Neural crest cell (in vitro differentiated cells): ENCODE measurements around the gene SLC25A23. TPM values are rescaled to one million over a fixed set of nuclear protein-coding genes. Genes with fewer than 3 reads are reported as not detected.
"Not testable (repeated sequence)": the region's sequence is repeated elsewhere in the genome, so short reads cannot be mapped to it uniquely, and the experiment has no call there.

Experiments
- DNase-seq: peaks from one replicate; pipeline ENCODE4 v3.0.0; 2021; ENCODE audit warnings: low read depth, mixed read lengths, low spot score
- H3K27ac Mint-ChIP-seq: one replicate; pipeline ENCODE4 v1.8.0; 2021; ENCODE audit warnings: mild to moderate bottlenecking, mixed read lengths; ENCODE audit not compliant: unreplicated experiment
- H3K27me3 Mint-ChIP-seq: 2 replicates; pipeline ENCODE4 v1.8.0; 2021; ENCODE audit warnings: low read depth, mild to moderate bottlenecking, mixed read lengths
- H3K36me3 Mint-ChIP-seq: 2 replicates; pipeline ENCODE4 v1.8.0; 2021; ENCODE audit warnings: low read depth, mild to moderate bottlenecking, mixed read lengths
- H3K4me1 Mint-ChIP-seq: 2 replicates; pipeline ENCODE4 v1.8.0; 2021; ENCODE audit warnings: mixed read lengths
- H3K4me3 Mint-ChIP-seq: one replicate; pipeline ENCODE4 v1.8.0; 2021; ENCODE audit warnings: mild to moderate bottlenecking, mixed read lengths
- H3K9me3 Mint-ChIP-seq: 2 replicates; pipeline ENCODE4 v1.8.0; 2021; ENCODE audit warnings: mixed read lengths
- CTCF ChIP-seq: fragments of 200-600 bp; sonication (generic); conservative IDR thresholded peaks from 2 replicates; pipeline ENCODE4 v1.5.0; 2021; ENCODE audit warnings: antibody characterized with exemption, mild to moderate bottlenecking
- long read RNA-seq: library from polyadenylated mRNA; unstranded; transcript quantifications from one replicate; pipeline ENCODE4 v2.0.0, GENCODE V29; 2020
- total RNA-seq: library from RNA; stranded (reverse); gene quantifications from 2 replicates; pipeline ENCODE4 v1.2.1, GENCODE V29; 2021

The SLC25A23 gene
- total RNA-seq = 72.2 and 73.2 TPM in 2 replicates
- long read RNA-seq, partial matches to known transcripts = 0 of 3 reads
- long read RNA-seq, other reads (novel, unspliced or antisense) = 3 of 3 reads

- H3K27me3 Mint-ChIP-seq = peaks cover 29% of the 10 kb centered on the region
- peak; percentile 68 for DNase-seq
- H3K9me3 Mint-ChIP-seq = peaks cover 4% of the 10 kb centered on the region
- H3K27ac Mint-ChIP-seq = peak within 1 kb of the TSS; percentile 4
- H3K36me3 Mint-ChIP-seq = peaks cover 19% of the 10 kb centered on the region
- TF ChIP-seq CTCF = no peak
- H3K4me1 Mint-ChIP-seq = peaks cover 24% of the 10 kb centered on the region
- H3K4me3 Mint-ChIP-seq = peak within 1 kb of the TSS; percentile 93
Measured at GRCh38 chr19:6459262-6460098, at the start of gene SLC25A23. TSS of gene SLC25A23 (minus strand) at chr19:6459792. CDS start at chr19:6459628, 164 bp downstream.

- H3K27me3 Mint-ChIP-seq, DNase-seq, H3K36me3 Mint-ChIP-seq, H3K9me3 Mint-ChIP-seq, H3K4me3 Mint-ChIP-seq, H3K27ac Mint-ChIP-seq: not testable (repeated sequence)
- H3K4me1 Mint-ChIP-seq = peaks cover 16% of the 10 kb centered on the region
Measured at GRCh38 chr19:6508028-6508771, 48.6 kb upstream of the SLC25A23 start.

- H3K9me3 Mint-ChIP-seq = no peaks in the 10 kb centered on the region
- H3K4me3 Mint-ChIP-seq = peak overlapping the region; percentile 61
- H3K27me3 Mint-ChIP-seq = peaks cover 34% of the 10 kb centered on the region
- no peak overlapping the region for H3K27ac Mint-ChIP-seq
- no peaks in the 10 kb centered on the region for H3K36me3 Mint-ChIP-seq
- peaks cover 13% of the 10 kb centered on the region for H3K4me1 Mint-ChIP-seq
- TF ChIP-seq CTCF = no peak
- DNase-seq = no peak
Measured at GRCh38 chr19:6503407-6504201, 44.0 kb upstream of the SLC25A23 start.

GRCh38 chr19:6501740-6502648, 42.4 kb upstream of the SLC25A23 start, which contains the start of gene TUBB4A:
TSS of gene TUBB4A (minus strand) at chr19:6502309. CDS start at chr19:6502212, 97 bp downstream.
- no peak within 1 kb of the TSS for H3K27ac Mint-ChIP-seq
- no peaks in the 10 kb centered on the region for H3K36me3 Mint-ChIP-seq
- peak; percentile 23 for TF ChIP-seq CTCF
- H3K4me3 Mint-ChIP-seq = peak within 1 kb of the TSS; percentile 90
- H3K9me3 Mint-ChIP-seq = no peaks in the 10 kb centered on the region
- H3K4me1 Mint-ChIP-seq = peaks cover 13% of the 10 kb centered on the region
- DNase-seq = peak; percentile 21
- H3K27me3 Mint-ChIP-seq = peaks cover 35% of the 10 kb centered on the region
